HEK293T (cell line): ENCODE measurements around the gene CPSF7.
"Not testable (repeated sequence)": the region's sequence is repeated elsewhere in the genome, so short reads cannot be mapped to it uniquely, and the experiment has no call there.

Experiments
- CTCF ChIA-PET: fragments of 350-600 bp; formaldehyde crosslinking; extraction: SDS; loops from one replicate; lab custom pipeline; 2021; ENCODE audit warnings: antibody characterized with exemption, inconsistent platforms; lab: Yijun Ruan, JAX
- POLR2A ChIA-PET: fragments of 350-600 bp; formaldehyde crosslinking; extraction: SDS; loops from one replicate; lab custom pipeline; 2020; ENCODE audit warnings: antibody characterized with exemption, inconsistent platforms; lab: Yijun Ruan, JAX
- DNase-seq: peaks from one replicate; pipeline ENCODE4 v3.0.0; 2012; ENCODE audit warnings: mixed read lengths; ENCODE audit errors: extremely low spot score
- ARNT ChIP-seq: fragments of 450-650 bp; IDR thresholded peaks from 2 replicates; pipeline ENCODE4 v1.6.1; 2017; ENCODE audit warnings: mild to moderate bottlenecking
- BHLHE40 ChIP-seq: fragments of 450-650 bp; IDR thresholded peaks from 2 replicates; pipeline ENCODE4 v1.6.1; 2016; ENCODE audit warnings: mild to moderate bottlenecking, moderate library complexity, borderline replicate concordance
- CTBP1 ChIP-seq: fragments of 450-650 bp; IDR thresholded peaks from 2 replicates; pipeline ENCODE4 v1.6.1; 2016; ENCODE audit warnings: borderline replicate concordance
- ELF4 ChIP-seq: fragments of 450-650 bp; IDR thresholded peaks from 2 replicates; pipeline ENCODE4 v1.6.1; 2017; ENCODE audit warnings: antibody characterized with exemption
- FOXA1 ChIP-seq: fragments of 450-650 bp; IDR thresholded peaks from 2 replicates; pipeline ENCODE4 v1.6.1; 2016; ENCODE audit warnings: mild to moderate bottlenecking
- FOXK2 ChIP-seq: fragments of 450-650 bp; IDR thresholded peaks from 2 replicates; pipeline ENCODE4 v1.6.1; 2016; ENCODE audit warnings: mild to moderate bottlenecking
- FOXM1 ChIP-seq: fragments of 450-650 bp; IDR thresholded peaks from 2 replicates; pipeline ENCODE4 v1.6.1; 2017; ENCODE audit warnings: mild to moderate bottlenecking, borderline replicate concordance
- HDGF ChIP-seq: fragments of 450-650 bp; IDR thresholded peaks from 2 replicates; pipeline ENCODE4 v1.6.1; 2017; ENCODE audit warnings: antibody characterized with exemption, borderline replicate concordance
- L3MBTL2 ChIP-seq: fragments of 450-650 bp; conservative IDR thresholded peaks from 2 replicates; pipeline ENCODE4 v1.6.1; 2016; ENCODE audit warnings: mild to moderate bottlenecking
- LEF1 ChIP-seq: fragments of 450-650 bp; IDR thresholded peaks from 2 replicates; pipeline ENCODE4 v1.6.1; 2017; ENCODE audit warnings: mild to moderate bottlenecking, borderline replicate concordance
- NFRKB ChIP-seq: fragments of 450-650 bp; IDR thresholded peaks from 2 replicates; pipeline ENCODE4 v1.6.1; 2016; ENCODE audit warnings: mild to moderate bottlenecking, moderate library complexity
- PKNOX1 ChIP-seq: fragments of 450-650 bp; IDR thresholded peaks from 2 replicates; pipeline ENCODE4 v1.6.1; 2016
- SP1 ChIP-seq: fragments of 450-650 bp; IDR thresholded peaks from 2 replicates; pipeline ENCODE4 v1.6.1; 2017
- SUZ12 ChIP-seq: fragments of 450-650 bp; IDR thresholded peaks from 2 replicates; pipeline ENCODE4 v1.6.1; 2016; ENCODE audit warnings: mild to moderate bottlenecking
- TARDBP ChIP-seq: fragments of 450-650 bp; IDR thresholded peaks from 2 replicates; pipeline ENCODE4 v1.6.1; 2016
- ZNF384 ChIP-seq: fragments of 450-650 bp; IDR thresholded peaks from 2 replicates; pipeline ENCODE4 v1.6.1; 2016

CPSF7 gene

GRCh38 chr11:61442616-61443015 is 12.8 kb upstream of the CPSF7 start:
- CTCF ChIA-PET: interaction anchor here (1.1 kb wide), 1 partner anchor 75 kb away, joined by 3 read pairs; no protein-coding TSS in a partner anchor
- no peak for TF ChIP-seq L3MBTL2
- no peak for TF ChIP-seq PKNOX1
- TF ChIP-seq BHLHE40: no peak
- TF ChIP-seq ARNT: no peak
- TF ChIP-seq FOXA1: no peak
- TF ChIP-seq SUZ12: no peak
- no peak for TF ChIP-seq FOXK2
- TF ChIP-seq FOXM1: no peak
- TF ChIP-seq ZNF384: no peak
- DNase-seq: no peak
- POLR2A ChIA-PET: interaction anchor here (2.5 kb wide), 1 partner anchor 13 kb away, joined by 10 read pairs; the partner anchor contains the start of genes CPSF7 and SDHAF2

GRCh38 chr11:61439615-61440014 is 9.8 kb upstream of the CPSF7 start:
- POLR2A ChIA-PET: no interaction called here
- no peak for DNase-seq
- CTCF ChIA-PET: no interaction called here
- TF ChIP-seq NFRKB: no peak
- TF ChIP-seq FOXK2: no peak
- no peak for TF ChIP-seq HDGF
- TF ChIP-seq FOXM1: no peak
- TF ChIP-seq ZNF384: no peak
- TF ChIP-seq FOXA1: no peak
- TF ChIP-seq BHLHE40: no peak
- TF ChIP-seq CTBP1: no peak
- TF ChIP-seq L3MBTL2: no peak
- TF ChIP-seq ELF4: no peak
- TF ChIP-seq SUZ12: no peak
- no peak for TF ChIP-seq TARDBP
- no peak for TF ChIP-seq LEF1
- no peak for TF ChIP-seq PKNOX1
- TF ChIP-seq SP1: no peak
- no peak for TF ChIP-seq ARNT

GRCh38 chr11:61437496-61437895 is 7.7 kb upstream of the CPSF7 start:
- DNase-seq: no peak
- POLR2A ChIA-PET: no interaction called here

GRCh38 chr11:61430839-61431238 is 1.1 kb upstream of the CPSF7 start:
- POLR2A ChIA-PET: interaction anchor here (1.3 to 3.0 kb wide), 4 partner anchors 11 to 71 kb away, joined by 3 to 20 read pairs (median 14); partner anchors contain the start of genes CYB561A3, TMEM138 and TMEM216
- not testable (repeated sequence) for DNase-seq
- CTCF ChIA-PET: interaction anchor here (1.1 kb wide), 1 partner anchor 15 kb away, joined by 4 read pairs; no protein-coding TSS in a partner anchor

More at GRCh38 chr11:61437496-61437895, 7.7 kb upstream of the CPSF7 start:
- CTCF ChIA-PET: no interaction called here
- TF ChIP-seq SUZ12 (no peak), ELF4 (no peak), PKNOX1 (no peak), HDGF (no peak), FOXM1 (no peak), FOXA1 (no peak), TARDBP (no peak), NFRKB (no peak), L3MBTL2 (no peak), SP1 (no peak), ARNT (no peak), LEF1 (no peak), ZNF384 (no peak), BHLHE40 (no peak), FOXK2 (no peak), CTBP1 (no peak)

- TF ChIP-seq PKNOX1: peak; percentile 1; the same call in 1 of the 2 replicates
- TF ChIP-seq ZNF384: no peak
- DNase-seq: peak; percentile 75
- POLR2A ChIA-PET: interaction anchor here (0.7 to 3.0 kb wide), 20 partner anchors 8 to 1412 kb away, joined by 3 to 20 read pairs (median 4); partner anchors contain the start of genes CYB561A3, DDB1, TKFC and TMEM138
These were observed 457 bp downstream of the CPSF7 start for GRCh38 chr11:61429346-61429690.

GRCh38 chr11:61425367-61426131 is 4.2 kb downstream of the CPSF7 start:
- CTCF ChIA-PET: no interaction called here
- TF ChIP-seq ELF4 (no peak), PKNOX1 (no peak), L3MBTL2 (no peak), HDGF (no peak), TARDBP (no peak), NFRKB (no peak), FOXM1 (no peak), FOXK2 (no peak), SUZ12 (no peak), CTBP1 (no peak), BHLHE40 (no peak), SP1 (no peak), FOXA1 (no peak), LEF1 (no peak), ZNF384 (no peak), ARNT (no peak)
- POLR2A ChIA-PET: no interaction called here
- DNase-seq: no peak

More at GRCh38 chr11:61429346-61429690, 457 bp downstream of the CPSF7 start:
- CTCF ChIA-PET: interaction anchor here (1.5 kb wide), 1 partner anchor 93 kb away, joined by 4 read pairs; no protein-coding TSS in a partner anchor
